ENCODE data around the gene CCDC120.

CCDC120 gene

DNA sequence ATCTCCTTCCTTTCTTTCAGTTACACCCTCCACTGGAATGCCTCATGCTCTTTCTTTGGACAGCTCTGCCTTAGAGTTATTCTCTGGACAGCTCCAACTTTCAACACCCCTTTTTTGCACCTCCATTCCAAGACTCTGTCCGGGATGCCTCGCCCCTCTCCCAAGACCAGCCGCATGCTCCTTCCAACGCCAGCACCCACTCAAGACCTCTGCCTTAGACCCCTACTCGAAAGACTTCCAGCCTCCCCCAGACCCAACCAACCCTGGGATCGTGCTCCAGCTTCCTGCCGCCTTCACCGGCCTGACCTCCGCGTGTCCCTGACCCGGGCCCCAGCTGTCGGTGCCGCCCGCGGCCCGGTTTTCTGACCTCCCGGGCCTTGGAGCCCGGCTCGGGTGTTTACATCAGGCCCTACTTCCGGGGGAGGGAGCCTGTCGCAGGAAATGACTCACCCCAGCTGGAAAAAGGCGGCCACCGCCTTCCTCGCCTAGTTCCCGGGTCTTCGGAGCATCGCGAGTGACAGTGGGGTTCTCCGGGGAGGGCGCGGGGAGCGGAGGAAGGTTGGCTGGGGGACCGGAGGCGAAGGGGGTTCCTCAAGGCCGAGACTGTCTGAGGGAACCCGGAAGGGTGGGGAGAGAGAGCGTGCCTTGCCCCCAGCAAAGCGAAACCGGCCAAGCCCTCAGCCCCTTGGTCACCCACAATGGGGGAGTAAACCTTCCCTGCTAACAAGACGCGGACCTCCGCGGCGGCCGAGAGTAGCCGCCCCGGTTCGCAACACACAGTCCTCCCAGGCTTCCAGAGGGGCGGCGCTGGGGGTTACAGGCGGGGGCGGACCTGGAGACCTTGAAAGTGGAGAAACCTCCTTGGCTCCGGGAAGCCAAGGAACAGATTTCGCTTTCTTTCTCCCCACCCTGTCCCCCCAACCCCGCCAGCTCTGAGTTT lies 21.0 kb downstream of the CCDC120 start, which contains the start of gene WDR45:
Gene WDR45 (minus strand): TSS at position 399 of the 940 bp plus-strand sequence. CDS start 1,792 bp downstream, outside the sequence.
- Histone ChIP-seq H3K9ac (ENCODE audit: low read length) (peak within 1 kb of the TSS; percentile 94), H3K27me3 (ENCODE audit: control insufficient read depth, insufficient read depth, low read length) (no peaks in the 10 kb centered on the region), H3K36me3 (ENCODE audit: control insufficient read depth, insufficient read depth, low read length) (no peaks in the 10 kb centered on the region), H3K4me3 (ENCODE audit: low read length) (peak within 1 kb of the TSS; percentile 82), H3K4me1 (ENCODE audit: control insufficient read depth, insufficient read depth, low read length) (peaks cover 7% of the 10 kb centered on the region), H3K9me3 (ENCODE audit: control insufficient read depth, low read length) (no peaks in the 10 kb centered on the region)

DNA sequence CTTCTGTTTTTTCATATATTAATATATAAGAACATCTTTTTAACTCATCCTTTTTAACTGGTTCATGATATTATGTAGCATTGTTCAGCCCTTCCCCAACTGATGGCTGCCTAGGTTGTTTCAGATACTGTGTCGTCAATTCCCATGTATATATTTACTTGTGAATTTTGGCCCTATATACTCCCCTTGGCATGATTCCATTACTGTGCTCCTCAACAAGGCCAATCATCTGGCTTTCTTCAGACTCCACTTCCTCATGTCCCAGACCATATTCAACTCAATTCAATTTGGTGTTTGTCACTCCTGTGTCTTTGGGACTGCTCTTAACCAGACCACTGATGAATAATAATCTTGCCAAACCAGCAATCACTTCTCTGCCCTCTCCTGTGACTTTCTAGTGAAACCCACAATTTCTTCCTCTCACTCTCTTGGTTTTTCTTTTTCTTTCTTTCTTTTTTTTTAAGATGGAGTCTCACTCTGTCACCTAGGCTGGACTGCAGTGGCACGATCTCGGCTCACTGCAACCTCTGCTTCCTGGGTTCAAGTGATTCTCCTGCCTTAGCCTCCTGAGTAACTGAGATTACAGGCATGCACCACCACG lies 23.6 kb downstream of the CCDC120 start:
- Histone ChIP-seq H3K9me3 (ENCODE audit: control insufficient read depth, low read length) (no peaks in the 10 kb centered on the region), H3K36me3 (ENCODE audit: control insufficient read depth, insufficient read depth, low read length) (no peaks in the 10 kb centered on the region), H3K4me3 (ENCODE audit: low read length) (no peak overlapping the region), H3K9ac (ENCODE audit: low read length) (no peak overlapping the region), H3K27me3 (ENCODE audit: control insufficient read depth, insufficient read depth, low read length) (no peaks in the 10 kb centered on the region), H3K4me1 (ENCODE audit: control insufficient read depth, insufficient read depth, low read length) (peaks cover 7% of the 10 kb centered on the region)

DNA sequence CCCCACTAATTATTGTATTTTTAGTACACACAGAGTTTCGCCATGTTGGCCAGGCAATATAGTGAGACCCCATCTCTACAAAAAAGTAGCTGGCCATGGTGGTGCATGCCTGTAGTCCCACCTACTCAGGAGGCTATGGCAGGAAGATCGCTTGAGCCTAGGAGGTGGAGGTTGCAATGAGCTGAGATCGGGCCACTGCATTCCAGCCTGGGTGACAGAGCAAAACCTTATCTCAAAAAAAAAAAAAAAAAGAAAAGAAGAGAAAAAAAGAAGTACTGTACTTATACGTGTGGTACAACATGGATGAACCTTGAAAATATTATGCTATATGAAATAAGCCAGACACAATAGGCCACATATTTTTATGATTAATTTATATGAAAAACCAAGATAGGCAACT lies 30.8 kb downstream of the CCDC120 start:
- no peaks in the 10 kb centered on the region for H3K27me3 ChIP-seq (ENCODE audit: control insufficient read depth, insufficient read depth, low read length)
- no peak overlapping the region for H3K9ac ChIP-seq (ENCODE audit: low read length)
- no peaks in the 10 kb centered on the region for H3K9me3 ChIP-seq (ENCODE audit: control insufficient read depth, low read length)
- no peak overlapping the region for H3K4me3 ChIP-seq (ENCODE audit: low read length)
- H3K36me3 ChIP-seq (ENCODE audit: control insufficient read depth, insufficient read depth, low read length) = no peaks in the 10 kb centered on the region
- H3K4me1 ChIP-seq (ENCODE audit: control insufficient read depth, insufficient read depth, low read length) = no peaks in the 10 kb centered on the region

DNA sequence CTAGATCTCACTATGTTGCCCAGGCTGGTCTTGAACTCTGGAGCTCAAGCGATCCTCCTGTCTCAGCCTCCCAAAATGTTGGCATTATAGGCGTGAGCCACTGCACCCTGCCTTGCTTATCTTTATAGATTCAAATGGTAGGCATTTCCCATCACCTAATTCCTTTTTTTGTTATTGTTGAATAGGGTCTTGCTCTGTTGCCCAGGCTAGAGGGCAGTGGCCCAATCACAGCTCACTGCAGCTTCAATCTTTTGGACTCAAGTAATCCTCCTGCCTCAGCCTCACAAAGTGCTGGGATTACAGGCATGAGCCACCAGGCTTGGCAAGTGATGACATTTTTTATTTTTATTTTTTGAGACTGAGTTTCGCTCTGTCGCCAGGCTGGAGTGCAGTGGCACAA lies 37.6 kb downstream of the CCDC120 start:
- H3K9ac ChIP-seq (ENCODE audit: low read length) = no peak overlapping the region
- no peak overlapping the region for H3K4me3 ChIP-seq (ENCODE audit: low read length)
- H3K36me3 ChIP-seq (ENCODE audit: control insufficient read depth, insufficient read depth, low read length) = no peaks in the 10 kb centered on the region
- no peaks in the 10 kb centered on the region for H3K4me1 ChIP-seq (ENCODE audit: control insufficient read depth, insufficient read depth, low read length)
- H3K27me3 ChIP-seq (ENCODE audit: control insufficient read depth, insufficient read depth, low read length) = no peaks in the 10 kb centered on the region
- H3K9me3 ChIP-seq (ENCODE audit: control insufficient read depth, low read length) = no peaks in the 10 kb centered on the region

DNA sequence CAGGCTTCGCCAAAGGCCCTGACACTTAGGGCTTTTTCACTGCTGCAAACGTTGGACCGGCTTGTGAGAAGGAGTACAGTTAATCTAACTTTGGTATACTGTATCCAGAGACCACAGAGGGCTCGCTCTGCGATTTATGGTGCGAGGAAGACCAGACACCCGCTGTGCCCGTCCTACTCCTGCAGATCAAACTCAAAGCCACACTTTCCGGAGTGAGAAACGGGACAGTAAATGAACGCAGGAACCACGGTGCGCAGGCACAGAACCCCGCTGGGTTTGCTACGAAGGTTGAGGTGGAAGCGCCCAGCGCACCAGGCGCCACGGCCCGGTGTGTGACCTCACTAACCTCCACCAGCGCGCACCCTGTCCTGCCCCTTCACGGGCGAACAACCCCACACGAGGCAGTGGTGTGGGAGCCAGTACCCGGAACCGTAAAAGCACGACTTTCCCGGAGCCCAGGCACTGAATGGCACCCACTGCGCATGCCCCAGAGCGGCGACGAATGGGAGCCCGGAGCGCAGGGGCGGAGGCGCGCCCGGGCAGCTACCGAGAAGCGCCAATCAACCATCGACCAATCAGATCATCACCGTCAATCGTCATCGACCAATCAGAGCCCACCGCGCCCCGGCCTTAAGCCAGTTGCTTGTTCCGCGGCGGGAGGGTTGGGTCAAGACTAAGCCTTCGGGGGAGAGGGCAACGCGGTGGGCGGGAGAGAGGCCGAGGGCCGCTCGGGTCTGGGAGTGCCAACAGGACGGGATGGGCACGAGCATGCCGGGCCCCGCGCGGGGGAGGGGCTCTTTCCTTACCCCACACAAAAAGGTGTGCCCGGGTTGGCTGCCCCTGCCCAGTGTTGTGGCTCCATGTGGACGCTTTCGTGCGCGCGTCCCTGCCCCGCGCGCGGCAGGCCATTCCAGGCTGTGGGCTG lies 42.2 kb downstream of the CCDC120 start:
- peak overlapping the region; percentile 66 for H3K4me3 ChIP-seq (ENCODE audit: low read length)
- H3K27me3 ChIP-seq (ENCODE audit: control insufficient read depth, insufficient read depth, low read length) = no peaks in the 10 kb centered on the region
- no peaks in the 10 kb centered on the region for H3K36me3 ChIP-seq (ENCODE audit: control insufficient read depth, insufficient read depth, low read length)
- peak overlapping the region; percentile 71 for H3K9ac ChIP-seq (ENCODE audit: low read length)
- H3K4me1 ChIP-seq (ENCODE audit: control insufficient read depth, insufficient read depth, low read length) = no peaks in the 10 kb centered on the region
- no peaks in the 10 kb centered on the region for H3K9me3 ChIP-seq (ENCODE audit: control insufficient read depth, low read length)

DNA sequence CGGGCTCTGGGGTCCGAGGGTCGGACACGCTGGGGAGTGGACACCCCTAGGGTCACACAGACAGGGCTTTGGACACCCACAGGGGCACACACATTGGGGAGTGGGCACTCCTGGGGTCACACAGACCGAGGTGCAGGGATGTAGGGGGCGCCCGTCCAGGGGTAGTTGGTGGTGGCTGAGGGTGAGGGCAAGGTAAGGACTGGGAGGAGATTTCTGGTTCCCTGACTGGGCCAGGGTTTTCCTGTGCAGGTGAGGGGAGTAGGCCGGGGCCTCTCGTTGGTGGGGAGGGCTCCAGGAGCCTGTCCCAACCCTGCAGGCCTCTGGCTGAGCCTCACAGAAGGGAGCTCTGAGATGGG lies 42.8 kb downstream of the CCDC120 start:
- Histone ChIP-seq H3K4me1 (ENCODE audit: control insufficient read depth, insufficient read depth, low read length) (no peaks in the 10 kb centered on the region), H3K9ac (ENCODE audit: low read length) (peak overlapping the region; percentile 53), H3K36me3 (ENCODE audit: control insufficient read depth, insufficient read depth, low read length) (no peaks in the 10 kb centered on the region), H3K27me3 (ENCODE audit: control insufficient read depth, insufficient read depth, low read length) (no peaks in the 10 kb centered on the region), H3K9me3 (ENCODE audit: control insufficient read depth, low read length) (no peaks in the 10 kb centered on the region), H3K4me3 (ENCODE audit: low read length) (no peak overlapping the region)

DNA sequence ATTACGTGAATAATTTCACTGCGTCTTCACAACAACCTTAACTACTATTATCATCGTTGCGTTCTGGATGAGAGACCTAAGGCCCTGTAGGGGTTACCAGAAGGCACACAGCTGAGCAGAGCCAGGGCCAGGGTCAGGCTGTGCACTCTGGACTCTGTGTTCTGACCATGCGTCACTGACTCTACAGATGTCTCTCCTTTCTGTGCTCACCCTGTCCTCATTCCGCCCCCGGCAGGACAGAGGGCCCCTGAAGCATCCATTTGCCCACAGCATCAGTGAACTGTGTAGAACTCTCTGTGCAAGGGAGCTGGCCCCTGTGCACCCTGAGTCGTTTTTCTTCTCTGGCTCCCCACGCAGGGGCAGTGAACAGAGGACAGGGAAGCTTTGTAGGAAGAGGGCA lies 43.4 kb downstream of the CCDC120 start:
- Histone ChIP-seq H3K36me3 (ENCODE audit: control insufficient read depth, insufficient read depth, low read length) (no peaks in the 10 kb centered on the region), H3K27me3 (ENCODE audit: control insufficient read depth, insufficient read depth, low read length) (no peaks in the 10 kb centered on the region), H3K9ac (ENCODE audit: low read length) (no peak overlapping the region), H3K4me3 (ENCODE audit: low read length) (no peak overlapping the region), H3K4me1 (ENCODE audit: control insufficient read depth, insufficient read depth, low read length) (no peaks in the 10 kb centered on the region), H3K9me3 (ENCODE audit: control insufficient read depth, low read length) (no peaks in the 10 kb centered on the region)

- Histone ChIP-seq H3K9ac (ENCODE audit: low read length) (no peak overlapping the region), H3K4me1 (ENCODE audit: control insufficient read depth, insufficient read depth, low read length) (no peaks in the 10 kb centered on the region), H3K36me3 (ENCODE audit: control insufficient read depth, insufficient read depth, low read length) (no peaks in the 10 kb centered on the region), H3K9me3 (ENCODE audit: control insufficient read depth, low read length) (no peaks in the 10 kb centered on the region), H3K27me3 (ENCODE audit: control insufficient read depth, insufficient read depth, low read length) (no peaks in the 10 kb centered on the region), H3K4me3 (ENCODE audit: low read length) (no peak overlapping the region)
These were observed 44.8 kb downstream of the CCDC120 start for GRCh38 chrX:49103637-49104036.

DNA sequence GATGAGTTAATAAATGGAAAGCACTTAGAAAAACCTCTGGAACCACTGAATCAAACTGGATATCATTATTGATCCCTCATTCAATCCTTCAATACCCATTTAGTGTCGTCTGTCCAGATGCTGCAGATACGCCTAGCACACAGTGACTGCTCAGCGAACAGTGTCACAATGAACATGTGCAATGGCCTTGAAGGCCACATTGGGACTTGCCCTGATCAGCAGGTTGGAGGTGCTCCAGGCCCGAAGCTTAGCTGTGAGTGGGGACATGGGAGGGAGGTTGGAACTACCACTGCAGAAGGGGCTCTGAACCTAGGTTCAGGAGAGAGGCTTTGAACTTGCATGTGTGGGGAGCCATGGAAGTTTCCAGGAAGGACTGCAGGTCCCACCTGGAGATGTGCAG lies 47.5 kb downstream of the CCDC120 start:
- H3K27me3 ChIP-seq (ENCODE audit: control insufficient read depth, insufficient read depth, low read length) = no peaks in the 10 kb centered on the region
- no peak overlapping the region for H3K9ac ChIP-seq (ENCODE audit: low read length)
- no peaks in the 10 kb centered on the region for H3K4me1 ChIP-seq (ENCODE audit: control insufficient read depth, insufficient read depth, low read length)
- H3K36me3 ChIP-seq (ENCODE audit: control insufficient read depth, insufficient read depth, low read length) = no peaks in the 10 kb centered on the region
- no peak overlapping the region for H3K4me3 ChIP-seq (ENCODE audit: low read length)
- no peaks in the 10 kb centered on the region for H3K9me3 ChIP-seq (ENCODE audit: control insufficient read depth, low read length)

DNA sequence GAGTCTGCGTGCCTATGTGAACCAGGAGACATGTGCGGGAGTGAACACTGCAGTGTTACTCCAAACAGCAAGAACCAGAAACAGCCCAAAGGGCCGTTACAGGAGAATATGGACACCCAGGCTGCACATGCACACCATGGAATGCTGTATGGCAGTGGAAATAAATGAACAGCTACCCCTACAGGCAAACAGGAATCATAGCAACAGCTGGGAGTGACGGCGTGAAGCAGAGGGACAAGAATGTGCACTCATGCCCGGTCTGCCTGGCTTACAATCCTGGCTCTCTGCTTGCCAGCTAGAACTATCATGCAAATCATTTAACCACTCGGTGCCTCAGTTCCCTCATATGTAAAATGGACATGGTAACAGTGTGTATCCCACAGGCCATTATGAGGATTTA lies 48.1 kb downstream of the CCDC120 start:
- no peaks in the 10 kb centered on the region for H3K27me3 ChIP-seq (ENCODE audit: control insufficient read depth, insufficient read depth, low read length)
- no peaks in the 10 kb centered on the region for H3K9me3 ChIP-seq (ENCODE audit: control insufficient read depth, low read length)
- no peaks in the 10 kb centered on the region for H3K4me1 ChIP-seq (ENCODE audit: control insufficient read depth, insufficient read depth, low read length)
- H3K36me3 ChIP-seq (ENCODE audit: control insufficient read depth, insufficient read depth, low read length) = no peaks in the 10 kb centered on the region
- no peak overlapping the region for H3K9ac ChIP-seq (ENCODE audit: low read length)
- no peak overlapping the region for H3K4me3 ChIP-seq (ENCODE audit: low read length)

DNA sequence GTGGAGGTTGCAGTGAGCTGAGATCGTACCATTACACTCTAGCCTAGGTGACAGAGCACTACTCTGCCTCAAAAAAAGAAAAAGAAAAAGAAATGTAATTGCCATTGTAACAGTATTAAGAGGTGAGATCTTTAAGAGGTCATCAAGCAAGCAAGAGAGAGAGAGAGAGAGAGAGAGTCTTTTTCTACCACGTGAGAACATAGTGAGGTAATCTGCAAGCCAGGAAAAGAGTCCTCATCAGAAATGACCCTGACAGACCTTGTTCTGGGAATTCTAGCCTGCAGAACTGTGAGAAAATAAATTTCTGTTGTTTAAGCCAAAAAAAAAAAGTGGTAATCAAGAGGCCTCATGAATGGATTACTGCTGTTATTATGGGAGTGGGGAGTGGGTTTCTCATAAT lies 49.8 kb downstream of the CCDC120 start:
- no peaks in the 10 kb centered on the region for H3K27me3 ChIP-seq (ENCODE audit: control insufficient read depth, insufficient read depth, low read length)
- no peaks in the 10 kb centered on the region for H3K36me3 ChIP-seq (ENCODE audit: control insufficient read depth, insufficient read depth, low read length)
- H3K9me3 ChIP-seq (ENCODE audit: control insufficient read depth, low read length) = no peaks in the 10 kb centered on the region
- no peak overlapping the region for H3K9ac ChIP-seq (ENCODE audit: low read length)
- H3K4me3 ChIP-seq (ENCODE audit: low read length) = no peak overlapping the region
- H3K4me1 ChIP-seq (ENCODE audit: control insufficient read depth, insufficient read depth, low read length) = no peaks in the 10 kb centered on the region

- Histone ChIP-seq H3K9ac (ENCODE audit: low read length) (no peak overlapping the region), H3K27me3 (ENCODE audit: control insufficient read depth, insufficient read depth, low read length) (no peaks in the 10 kb centered on the region), H3K9me3 (ENCODE audit: control insufficient read depth, low read length) (no peaks in the 10 kb centered on the region), H3K36me3 (ENCODE audit: control insufficient read depth, insufficient read depth, low read length) (no peaks in the 10 kb centered on the region), H3K4me1 (ENCODE audit: control insufficient read depth, insufficient read depth, low read length) (no peaks in the 10 kb centered on the region), H3K4me3 (ENCODE audit: low read length) (no peak overlapping the region)
These were observed 51.6 kb downstream of the CCDC120 start for GRCh38 chrX:49110417-49110816.

Measured in mucosa of stomach (tissue), 1 donor.